ENCODE measurements around the gene TMEM100. TPM values are rescaled to one million over a fixed set of nuclear protein-coding genes. Genes with fewer than 3 reads are reported as not detected.

Gene TMEM100, protein sequence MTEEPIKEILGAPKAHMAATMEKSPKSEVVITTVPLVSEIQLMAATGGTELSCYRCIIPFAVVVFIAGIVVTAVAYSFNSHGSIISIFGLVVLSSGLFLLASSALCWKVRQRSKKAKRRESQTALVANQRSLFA
- total RNA-seq = 10 to 100 TPM in 2 of 4 donors, 1 to 10 TPM in 1, under 1 TPM in 1; 0.39 to 87.9 (median 6.1) TPM

DNA sequence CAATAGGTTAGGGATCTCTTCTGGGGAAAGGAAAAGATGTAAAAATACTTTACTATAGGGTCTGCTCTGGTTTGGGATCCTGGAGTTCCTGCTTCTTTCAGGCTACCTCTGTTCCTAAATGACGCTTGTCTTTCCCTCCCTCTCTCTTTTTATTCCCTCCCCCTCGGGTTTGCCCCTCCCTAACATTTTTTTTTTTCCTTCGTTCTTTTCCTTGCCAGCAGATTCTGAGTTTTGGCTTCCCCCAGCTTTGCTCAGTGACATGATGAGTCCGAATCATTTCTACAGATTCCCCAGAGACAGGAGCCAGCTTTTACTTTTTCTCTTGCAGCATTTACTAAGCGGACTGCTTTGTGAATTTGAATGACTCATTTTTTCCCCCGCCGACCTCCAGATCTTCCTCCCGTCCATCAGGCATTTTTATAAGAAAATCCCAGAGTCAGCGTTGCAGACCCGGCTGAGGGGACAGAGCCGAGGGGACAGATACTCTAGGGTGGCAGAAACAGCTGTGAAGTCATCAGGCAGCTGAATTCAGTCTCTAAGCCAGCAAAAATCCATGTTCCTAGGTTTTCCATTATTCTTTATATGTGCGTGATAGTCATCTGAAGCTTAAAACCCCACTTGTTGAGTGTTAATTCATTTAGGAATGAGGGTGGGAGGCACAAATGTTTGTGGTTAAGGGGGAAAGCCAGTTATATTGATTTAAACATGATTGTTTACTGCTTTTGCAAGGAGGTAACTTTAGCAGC lies at the start of gene TMEM100:
Gene TMEM100, minus strand, starts transcription at position 123 of the 746 bp plus-strand sequence. CDS start 1,794 bp downstream, outside the sequence.
- no peaks in the 10 kb centered on the region for H3K36me3 ChIP-seq
- peak within 1 kb of the TSS; percentile 61 to 72 (median 69) for H3K27ac ChIP-seq
- intact Hi-C loops (cut with DNase I; ENCODE audit: low total_unique reads) (loop anchor here (2.0 to 5.0 kb wide), 2 partner anchors 46 to 99 kb away; no protein-coding TSS in a partner anchor), in situ Hi-C loops (cut with MboI; ENCODE audit: low sequenced_read_pairs in 4 of 4) (no loop called here)
- H3K27me3 ChIP-seq = no peaks in the 10 kb centered on the region
- H3K4me1 ChIP-seq = peaks cover 7 to 9% of the 10 kb centered on the region in 2 donors
- peak; percentile 71 to 73 for ATAC-seq
- peak within 1 kb of the TSS; percentile 38 to 53 (median 46) for H3K4me3 ChIP-seq
- TF ChIP-seq, protein P1, sequence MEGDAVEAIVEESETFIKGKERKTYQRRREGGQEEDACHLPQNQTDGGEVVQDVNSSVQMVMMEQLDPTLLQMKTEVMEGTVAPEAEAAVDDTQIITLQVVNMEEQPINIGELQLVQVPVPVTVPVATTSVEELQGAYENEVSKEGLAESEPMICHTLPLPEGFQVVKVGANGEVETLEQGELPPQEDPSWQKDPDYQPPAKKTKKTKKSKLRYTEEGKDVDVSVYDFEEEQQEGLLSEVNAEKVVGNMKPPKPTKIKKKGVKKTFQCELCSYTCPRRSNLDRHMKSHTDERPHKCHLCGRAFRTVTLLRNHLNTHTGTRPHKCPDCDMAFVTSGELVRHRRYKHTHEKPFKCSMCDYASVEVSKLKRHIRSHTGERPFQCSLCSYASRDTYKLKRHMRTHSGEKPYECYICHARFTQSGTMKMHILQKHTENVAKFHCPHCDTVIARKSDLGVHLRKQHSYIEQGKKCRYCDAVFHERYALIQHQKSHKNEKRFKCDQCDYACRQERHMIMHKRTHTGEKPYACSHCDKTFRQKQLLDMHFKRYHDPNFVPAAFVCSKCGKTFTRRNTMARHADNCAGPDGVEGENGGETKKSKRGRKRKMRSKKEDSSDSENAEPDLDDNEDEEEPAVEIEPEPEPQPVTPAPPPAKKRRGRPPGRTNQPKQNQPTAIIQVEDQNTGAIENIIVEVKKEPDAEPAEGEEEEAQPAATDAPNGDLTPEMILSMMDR (IDR thresholded peaks at IDR 0.05 in 4 of 5, conservative IDR thresholded peaks at IDR 0.05 in 1 of 5) = no peak
- peak; percentile 47 to 60 for TF ChIP-seq POLR2A (IDR thresholded peaks at IDR 0.05)
- peak; percentile 43 to 53 for DNase-seq
- H3K9me3 ChIP-seq = no peaks in the 10 kb centered on the region

DNA sequence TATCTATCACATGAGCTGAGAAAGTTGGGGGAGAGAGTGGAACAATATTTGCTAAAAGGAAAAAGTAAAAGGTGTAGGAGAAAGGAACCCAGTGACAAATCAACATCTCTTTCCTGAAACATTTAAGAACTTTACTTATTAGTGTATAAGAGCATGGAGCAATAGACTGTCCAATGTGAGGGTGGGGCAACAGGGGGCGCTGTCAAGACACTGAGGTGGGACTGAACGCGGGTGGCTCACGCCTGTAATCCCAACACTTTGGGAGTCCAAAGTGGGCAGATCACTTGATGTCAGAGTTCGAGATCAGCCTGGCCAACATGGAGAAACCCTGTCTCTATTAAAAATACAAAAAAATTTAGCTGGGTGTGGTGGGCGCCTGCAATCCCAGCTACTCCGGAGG lies 49.4 kb upstream of the TMEM100 start:
- no peak overlapping the region for H3K4me3 ChIP-seq
- H3K36me3 ChIP-seq = peaks cover 0 to 64% of the 10 kb centered on the region in 2 donors
- ATAC-seq (no peak), DNase-seq (no peak)
- no peak for TF ChIP-seq POLR2A (IDR thresholded peaks at IDR 0.05)
- TF ChIP-seq, protein P1 (IDR thresholded peaks at IDR 0.05 in 4 of 5, conservative IDR thresholded peaks at IDR 0.05 in 1 of 5) = peak in 1 of 5 experiments; percentile 20
- H3K4me1 ChIP-seq = peaks cover 10 to 13% of the 10 kb centered on the region in 2 donors
- no peak overlapping the region for H3K27ac ChIP-seq
- in situ Hi-C loops (cut with MboI; ENCODE audit: low sequenced_read_pairs in 4 of 4) (loop anchor here in 3 of 4 donors (5.0 to 10.0 kb wide), 5 partner anchors 50 to 245 kb away; no protein-coding TSS in a partner anchor), intact Hi-C loops (cut with DNase I; ENCODE audit: low total_unique reads) (no loop called here)
- H3K9me3 ChIP-seq = no peaks in the 10 kb centered on the region
- no peaks in the 10 kb centered on the region for H3K27me3 ChIP-seq

DNA sequence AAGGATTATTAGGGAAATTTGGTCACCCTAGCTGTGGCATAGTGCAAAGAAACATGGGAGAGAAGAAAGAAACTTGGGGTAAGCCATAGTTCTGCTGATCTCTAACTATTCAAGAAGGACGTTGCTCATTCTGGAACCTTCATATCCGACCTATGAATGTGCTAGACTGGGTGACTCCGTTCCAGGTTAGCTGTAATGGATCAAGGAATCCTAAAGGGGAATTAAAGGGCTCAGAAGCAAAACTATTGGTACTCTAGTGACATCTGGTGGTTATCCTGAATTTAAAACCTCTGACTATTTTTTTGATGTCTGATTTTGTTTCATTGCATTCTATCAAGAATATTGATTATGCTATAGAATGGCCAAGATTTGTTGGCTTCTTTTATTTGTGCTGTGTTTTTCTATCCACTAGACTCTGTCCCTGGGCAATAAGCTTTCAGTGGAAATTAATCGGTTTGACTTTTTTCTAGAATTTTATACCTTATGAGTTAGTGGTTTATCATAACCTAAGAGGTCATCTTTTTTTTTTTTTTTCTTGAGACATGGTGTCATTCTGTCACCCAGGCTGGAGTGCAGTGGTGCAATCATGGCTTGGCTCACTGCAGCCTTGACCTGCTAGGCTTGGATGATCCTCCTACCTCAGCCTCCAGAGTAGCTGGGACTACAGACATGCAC lies 47.7 kb upstream of the TMEM100 start:
- Histone ChIP-seq H3K4me3 (no peak overlapping the region), H3K9me3 (no peaks in the 10 kb centered on the region), H3K36me3 (peaks cover 0 to 47% of the 10 kb centered on the region in 2 donors), H3K27ac (peak overlapping the region; percentile 20 to 48 (median 38)), H3K4me1 (peaks cover 10 to 13% of the 10 kb centered on the region in 2 donors), H3K27me3 (no peaks in the 10 kb centered on the region)
- DNase-seq (no peak), ATAC-seq (peak; percentile 70 to 83)
- intact Hi-C loops (cut with DNase I; ENCODE audit: low total_unique reads) (loop anchor here (1.0 to 2.0 kb wide), 3 partner anchors 54 to 244 kb away; no protein-coding TSS in a partner anchor), in situ Hi-C loops (cut with MboI; ENCODE audit: low sequenced_read_pairs in 4 of 4) (loop anchor here in 3 of 4 donors (5.0 to 10.0 kb wide), 5 partner anchors 52 to 243 kb away; no protein-coding TSS in a partner anchor)
- TF ChIP-seq, protein P1 (IDR thresholded peaks at IDR 0.05 in 4 of 5, conservative IDR thresholded peaks at IDR 0.05 in 1 of 5) = peak; percentile 69 to 75 (median 72)
- TF ChIP-seq POLR2A (IDR thresholded peaks at IDR 0.05) = no peak

DNA sequence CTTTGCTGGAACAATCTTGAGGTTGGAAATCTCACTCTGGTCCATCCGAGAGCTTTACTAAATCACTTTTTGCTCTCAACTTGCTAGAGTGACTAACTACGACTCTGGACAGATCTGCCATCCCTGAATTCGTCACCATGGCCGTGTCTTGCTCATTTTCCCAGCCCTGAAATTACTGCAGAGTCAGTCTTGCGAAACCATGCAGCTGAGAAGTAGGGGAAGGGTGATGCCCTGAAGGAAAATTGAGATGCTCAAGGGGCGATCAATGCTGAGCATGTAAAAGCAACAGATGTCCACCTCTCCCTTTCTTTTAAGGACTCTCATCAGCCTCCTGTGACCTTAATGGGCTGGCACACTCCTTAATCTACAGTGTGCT lies 46.9 kb upstream of the TMEM100 start:
- intact Hi-C loops (cut with DNase I; ENCODE audit: low total_unique reads) = loop anchor here (2.0 kb wide), 1 partner anchor 47 kb away; the partner anchor contains the start of gene TMEM100
- in situ Hi-C loops (cut with MboI; ENCODE audit: low sequenced_read_pairs in 4 of 4) = loop anchor here in 2 of 4 donors (5.0 kb wide), 2 partner anchors 242 to 247 kb away; no protein-coding TSS in a partner anchor

More for the DNA sequence above, 46.9 kb upstream of the TMEM100 start:
- DNase-seq = peak; percentile 20 to 38
- peak; percentile 61 to 64 for ATAC-seq
- Histone ChIP-seq H3K36me3 (peaks cover 0 to 40% of the 10 kb centered on the region in 2 donors), H3K27ac (peak overlapping the region; percentile 20 to 55 (median 42)), H3K27me3 (no peaks in the 10 kb centered on the region), H3K4me3 (no peak overlapping the region), H3K4me1 (peaks cover 10 to 13% of the 10 kb centered on the region in 2 donors), H3K9me3 (no peaks in the 10 kb centered on the region)
- no peak for TF ChIP-seq POLR2A (IDR thresholded peaks at IDR 0.05)
- TF ChIP-seq, protein P1 (IDR thresholded peaks at IDR 0.05 in 4 of 5, conservative IDR thresholded peaks at IDR 0.05 in 1 of 5) = no peak
